Hindlimb muscle (tissue), 1 donor: ENCODE data around the gene SEC14L2. TPM values are rescaled to one million over a fixed set of nuclear protein-coding genes. Genes with fewer than 3 reads are reported as not detected.
"Not testable (repeated sequence)": the region's sequence is repeated elsewhere in the genome, so short reads cannot be mapped to it uniquely, and the experiment has no call there.

Source experiments
- DNase-seq: peaks from one replicate; pipeline ENCODE4 v3.0.0-alpha.2; 2013
- polyA plus RNA-seq: library from polyadenylated mRNA; unstranded; fragments of 120-200 nt; gene quantifications from one replicate; pipeline ENCODE4 v1.2.1, GENCODE V29; 2013; ENCODE audit not compliant: insufficient read length

SEC14L2 gene
- polyA plus RNA-seq, 1 donor: 2.0 TPM

DNA sequence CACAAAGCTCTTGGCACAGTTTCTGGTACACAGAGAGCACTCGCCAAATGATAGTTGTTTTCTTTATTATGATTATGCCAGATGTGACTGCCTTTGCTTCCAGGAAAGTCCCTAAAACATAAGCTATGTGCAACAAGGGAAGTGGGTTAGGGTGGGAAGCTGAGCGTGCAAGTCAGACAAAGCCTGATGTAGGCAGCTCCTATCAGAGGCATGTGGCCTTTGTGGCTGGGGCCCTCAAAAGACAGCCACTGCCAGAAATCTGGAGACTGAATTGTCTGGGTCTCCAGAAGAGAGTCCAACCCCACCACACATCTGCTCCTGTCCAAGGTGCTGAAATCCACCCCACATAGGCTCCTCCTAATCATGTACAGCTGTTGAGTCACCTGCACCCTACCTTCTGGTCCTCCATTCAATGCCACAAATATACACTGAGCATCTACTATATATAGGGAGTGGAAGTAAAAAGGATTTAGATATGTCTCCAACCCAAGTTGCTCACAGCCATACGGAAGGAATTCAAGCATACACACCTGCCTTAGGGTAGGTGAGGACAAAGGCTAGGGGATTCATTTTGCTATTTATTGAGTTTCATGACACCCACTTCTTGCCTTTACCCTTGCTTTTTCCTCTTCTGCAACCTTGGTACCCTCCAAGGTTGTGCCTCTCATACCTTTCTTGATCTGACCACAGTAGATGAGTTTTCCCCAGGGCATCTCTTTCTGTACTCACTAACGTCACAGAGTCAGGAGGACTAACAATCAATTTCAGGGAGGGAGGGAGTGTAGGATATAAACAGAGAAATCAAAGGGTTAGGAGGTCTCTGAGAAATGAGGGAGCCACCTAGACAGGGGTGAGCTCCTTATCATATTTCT lies 62.6 kb downstream of the SEC14L2 start:
- DNase-seq: no peak

DNA sequence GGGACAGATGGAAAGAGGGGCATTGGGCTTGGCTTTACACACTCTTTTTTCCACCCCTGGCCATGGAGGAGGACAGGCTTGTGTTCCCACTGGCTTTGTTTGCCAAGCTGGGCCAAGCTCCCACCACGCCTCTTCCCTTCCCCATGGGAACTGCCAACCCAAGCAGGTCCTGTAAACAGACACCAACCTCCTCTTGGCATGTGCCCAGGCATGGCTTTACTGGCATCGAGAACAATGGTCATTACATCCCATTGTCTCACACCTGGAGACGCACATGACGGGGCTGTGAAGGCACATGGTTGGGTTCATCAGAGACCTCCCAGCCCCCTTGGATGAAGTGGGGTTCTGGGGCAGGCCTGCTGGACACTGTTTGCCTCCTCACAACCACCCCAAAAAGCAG lies 63.3 kb downstream of the SEC14L2 start:
- no peak for DNase-seq

DNA sequence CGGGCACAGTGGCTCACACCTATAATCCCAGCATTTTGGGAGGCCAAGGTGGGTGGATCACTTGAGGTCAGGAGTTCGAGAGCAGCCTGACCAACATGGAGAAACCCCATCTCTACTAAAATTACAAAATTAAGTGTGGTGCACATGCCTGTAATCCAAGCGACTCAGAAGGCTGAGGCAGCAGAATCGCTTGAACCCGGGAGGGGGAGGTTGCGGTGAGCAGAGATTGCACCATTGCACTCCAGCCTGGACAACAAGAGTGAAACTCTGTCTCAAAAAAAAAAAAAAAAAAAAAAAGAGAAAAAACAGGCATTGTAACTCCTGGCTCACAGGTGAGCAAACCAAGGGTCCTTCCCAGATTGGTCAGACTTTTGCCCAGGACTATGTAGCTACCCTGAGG lies 63.7 kb downstream of the SEC14L2 start:
- not testable (repeated sequence) for DNase-seq

DNA sequence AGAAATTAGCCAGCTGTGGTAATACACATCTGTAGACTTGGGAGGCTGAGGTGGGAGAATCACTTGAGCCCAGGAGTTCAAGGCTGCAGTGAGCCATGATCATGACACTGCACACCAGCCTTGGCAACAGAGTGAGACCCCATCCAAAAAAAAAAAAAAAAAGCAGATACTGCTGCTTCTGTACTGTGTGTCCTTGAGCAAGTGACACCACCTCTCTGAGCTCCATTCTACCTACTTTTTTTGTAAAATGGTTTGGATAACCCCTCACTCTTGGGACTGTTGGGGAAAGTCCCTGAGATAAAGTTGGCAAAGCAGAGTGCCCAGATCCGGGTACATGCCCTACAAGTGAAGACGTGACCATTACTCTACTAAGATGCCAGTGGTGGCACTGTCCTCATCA lies 72.3 kb downstream of the SEC14L2 start:
- no peak for DNase-seq

DNA sequence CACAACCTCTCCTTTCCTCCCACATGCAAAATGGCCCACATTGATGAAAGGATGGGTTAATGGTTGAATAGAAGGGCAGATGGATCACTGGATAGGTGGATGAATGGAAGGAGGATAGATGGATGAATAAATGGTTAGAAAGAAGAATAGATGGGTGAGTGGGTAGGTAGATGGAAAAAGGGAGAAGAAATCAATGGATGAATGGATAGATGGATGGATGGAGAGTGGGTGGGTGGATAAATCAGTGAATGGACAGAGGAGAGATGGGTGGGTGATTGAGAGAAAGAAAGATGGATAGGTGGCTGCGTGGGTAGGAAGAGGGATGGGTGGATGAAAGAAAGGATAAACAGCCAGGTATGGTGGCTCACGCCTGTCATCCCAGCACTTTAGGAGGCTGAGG lies 73.8 kb downstream of the SEC14L2 start:
- DNase-seq: no peak

DNA sequence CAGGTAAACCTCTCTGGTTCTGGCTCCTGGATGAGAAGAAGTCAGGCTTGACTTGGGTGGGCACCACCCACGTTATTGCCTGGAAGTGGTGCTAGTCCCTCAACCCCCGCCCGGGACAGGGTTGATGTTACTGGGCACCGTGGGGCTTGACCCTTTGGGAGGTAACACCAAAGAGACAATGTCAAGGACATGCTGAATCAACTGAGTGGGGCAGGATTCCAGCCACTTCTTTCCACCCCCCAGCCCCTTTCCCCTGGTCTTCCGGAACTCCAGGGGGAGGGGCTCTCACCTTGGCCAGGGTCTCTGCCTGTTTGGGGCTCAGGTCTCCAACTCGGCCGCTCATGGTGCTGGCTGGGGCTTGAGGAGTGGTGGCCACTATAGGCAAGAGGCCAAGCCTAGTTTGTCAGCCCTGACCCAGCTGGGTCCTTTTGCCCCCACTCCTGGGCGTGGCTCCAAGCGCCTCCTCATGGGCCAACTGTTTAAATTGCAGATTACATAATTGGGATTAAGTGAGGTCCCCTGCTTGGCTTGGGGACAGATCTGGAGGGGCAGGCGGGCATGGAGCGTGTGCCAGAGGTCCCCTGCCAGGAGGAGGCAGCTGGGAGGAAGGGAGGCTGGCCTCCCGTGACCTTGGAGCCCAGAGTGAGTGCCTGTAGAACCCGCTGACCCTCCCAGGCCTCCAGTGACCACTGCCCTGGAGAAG lies 74.9 kb downstream of the SEC14L2 start, which contains the start of gene SEC14L3:
Gene SEC14L3 (minus strand): TSS at position 402 of the 703 bp plus-strand sequence. CDS start 59 bp downstream, at position 343.
- no peak for DNase-seq

DNA sequence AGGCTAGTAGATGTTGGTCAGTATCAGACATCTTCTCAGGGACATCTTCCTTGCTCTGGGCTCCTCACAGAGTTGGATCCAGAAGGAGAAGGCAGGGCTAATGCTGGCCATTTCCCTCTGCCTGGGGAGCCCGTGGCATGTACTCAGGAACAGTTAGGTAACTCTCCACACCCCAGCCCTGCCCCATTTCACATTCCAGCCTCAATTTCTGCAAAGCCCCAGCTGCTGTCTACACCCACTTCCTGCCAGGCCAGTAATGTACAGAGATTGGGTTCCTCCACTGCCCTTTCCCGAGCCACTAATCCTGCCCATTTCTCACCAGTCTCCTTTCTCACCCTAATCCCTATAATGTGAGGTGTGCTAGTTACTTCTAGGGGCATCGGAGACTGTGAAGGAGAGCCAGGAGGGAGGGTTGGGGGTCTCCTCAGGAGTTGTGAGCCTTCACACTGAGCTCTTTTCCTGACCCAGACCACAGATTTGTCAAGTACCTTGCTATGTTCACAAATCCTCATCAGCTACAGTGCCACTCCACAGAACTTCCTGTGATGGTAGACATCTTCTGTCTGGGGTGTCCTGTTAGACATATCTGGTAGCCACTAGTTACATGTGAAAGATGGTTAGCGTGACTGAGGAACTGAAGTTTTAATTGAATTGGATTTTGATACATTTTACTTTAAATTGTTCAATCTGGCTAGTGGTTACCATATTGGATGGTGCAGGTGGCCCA lies 76.3 kb downstream of the SEC14L2 start:
- no peak for DNase-seq

DNA sequence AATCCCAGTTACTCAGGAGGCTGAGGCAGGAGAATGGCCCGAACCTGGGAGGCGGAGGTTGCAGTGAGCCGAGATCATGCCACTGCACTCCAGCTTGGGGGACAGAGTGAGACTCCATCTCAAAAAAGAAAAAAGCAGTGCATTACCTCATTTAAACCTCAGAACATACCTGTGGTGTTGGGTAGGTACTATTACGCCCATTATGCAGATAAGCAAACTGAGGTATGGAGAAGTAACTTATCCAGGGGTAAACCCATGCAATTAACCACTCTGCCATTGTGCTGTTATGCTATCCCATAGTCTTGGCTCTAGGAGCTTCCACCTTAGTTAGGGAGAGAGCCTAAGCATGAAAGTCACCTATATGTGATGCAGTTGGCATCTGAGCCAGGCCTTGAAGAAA lies 77.3 kb downstream of the SEC14L2 start:
- DNase-seq: no peak

Other genes starting within 250 kb of the SEC14L2 start
- gene LIF, start 150.3 kb upstream of the SEC14L2 start, polyA plus RNA-seq: 0.90 TPM
- gene OSM, start 130.2 kb upstream of the SEC14L2 start, polyA plus RNA-seq: 0.17 TPM
- gene CASTOR1, start 107.5 kb upstream of the SEC14L2 start, polyA plus RNA-seq: 5.4 TPM
- gene TBC1D10A, start 70.1 kb upstream of the SEC14L2 start, polyA plus RNA-seq: 8.1 TPM
- 100 TPM for gene SF3A1, start 40.1 kb upstream of the SEC14L2 start, polyA plus RNA-seq
- 1.7 TPM for gene CCDC157, start 40.0 kb upstream of the SEC14L2 start, polyA plus RNA-seq
- gene RNF215, start 9.6 kb upstream of the SEC14L2 start, polyA plus RNA-seq: 11.5 TPM
- gene MTFP1, start 28.8 kb downstream of the SEC14L2 start, polyA plus RNA-seq: 6.9 TPM
- gene SEC14L3, start 75.0 kb downstream of the SEC14L2 start, polyA plus RNA-seq: not detected
- gene SEC14L4, start 108.7 kb downstream of the SEC14L2 start, polyA plus RNA-seq: 0.45 TPM
- 0.19 TPM for gene SEC14L6, start 149.7 kb downstream of the SEC14L2 start, polyA plus RNA-seq
- 6.5 TPM for gene GAL3ST1, start 177.6 kb downstream of the SEC14L2 start, polyA plus RNA-seq
- 51.6 TPM for gene PES1, start 194.9 kb downstream of the SEC14L2 start, polyA plus RNA-seq
- gene TCN2, start 210.2 kb downstream of the SEC14L2 start, polyA plus RNA-seq: 7.0 TPM
- gene SLC35E4, start 238.8 kb downstream of the SEC14L2 start, polyA plus RNA-seq: 3.1 TPM